Activated T-cell treated with anti-CD3 and anti-CD28 coated beads for 48 hours (primary cell): ENCODE measurements around the gene HSPA12B.
A peak's percentile ranks its signal among the peaks of the same experiment; 100 is the strongest.

Experiments
- DNase-seq: peaks from one replicate; pipeline ENCODE4 v3.0.0-alpha.2; 2020; ENCODE audit warnings: low read depth

HSPA12B gene

GRCh38 chr20:3729811-3730540 lies 2.5 kb upstream of the HSPA12B start:
- DNase-seq: no peak

GRCh38 chr20:3730803-3731672 lies 1.4 kb upstream of the HSPA12B start:
- no peak for DNase-seq

DNA sequence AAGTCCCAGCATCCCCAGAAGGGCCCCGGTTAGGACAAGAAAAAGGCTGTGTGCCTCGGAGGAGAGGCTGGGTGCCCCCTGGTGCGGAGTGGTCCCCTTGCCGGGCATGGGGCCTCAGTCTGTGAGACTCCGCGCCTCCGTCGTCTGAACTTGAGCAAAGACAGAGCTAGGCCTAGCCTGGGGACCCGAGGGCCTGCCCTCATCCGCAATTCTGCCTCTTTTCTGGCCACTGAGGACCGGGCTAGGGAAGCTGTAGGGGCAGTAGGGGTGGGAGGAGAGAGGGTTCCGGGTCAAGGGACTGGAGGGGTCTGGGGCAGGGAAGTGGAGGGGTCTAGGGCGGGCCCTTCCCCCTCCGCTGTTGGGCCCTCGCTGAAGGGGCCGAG lies 550 bp upstream of the HSPA12B start:
- no peak for DNase-seq

GRCh38 chr20:3733119-3733995 lies 872 bp downstream of the HSPA12B start:
- DNase-seq: no peak

DNA sequence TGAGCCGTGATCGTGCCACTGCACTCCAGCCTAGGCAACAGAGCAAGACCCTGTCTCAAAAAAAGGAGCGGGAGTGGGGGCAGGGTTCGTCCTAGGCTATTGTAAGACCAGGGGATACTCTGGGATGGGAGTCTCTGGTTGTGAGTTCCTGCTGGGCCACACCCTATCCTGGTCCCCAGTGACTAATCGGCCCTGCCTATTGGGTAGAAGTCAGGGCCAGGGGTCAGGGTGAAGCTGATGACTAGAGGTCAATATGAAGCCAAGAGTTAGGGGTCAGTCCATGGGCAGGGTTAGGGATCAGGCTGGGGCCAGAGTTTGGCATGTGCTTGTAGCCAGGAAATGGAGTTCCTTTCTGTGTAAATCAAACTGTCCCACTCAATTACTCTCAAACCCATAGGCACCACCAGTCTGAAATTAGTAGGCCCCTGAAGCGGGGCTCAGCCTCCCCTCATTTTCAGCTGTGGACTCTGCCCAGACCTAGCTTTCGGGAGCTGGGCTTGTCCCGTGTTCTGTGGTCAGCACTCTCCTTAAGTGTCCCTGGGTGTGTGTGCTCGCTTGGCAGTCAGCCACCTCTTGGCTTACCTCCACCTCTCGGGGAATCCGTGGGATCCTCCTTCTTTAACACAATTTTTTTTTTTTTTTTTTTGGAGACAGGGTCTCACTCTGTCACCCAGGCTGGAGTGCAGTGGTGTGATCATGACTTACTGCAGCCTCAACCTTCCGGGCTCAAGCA lies 1.8 kb downstream of the HSPA12B start:
- DNase-seq: no peak

GRCh38 chr20:3735768-3736167 lies 3.3 kb downstream of the HSPA12B start:
- DNase-seq: no peak

DNA sequence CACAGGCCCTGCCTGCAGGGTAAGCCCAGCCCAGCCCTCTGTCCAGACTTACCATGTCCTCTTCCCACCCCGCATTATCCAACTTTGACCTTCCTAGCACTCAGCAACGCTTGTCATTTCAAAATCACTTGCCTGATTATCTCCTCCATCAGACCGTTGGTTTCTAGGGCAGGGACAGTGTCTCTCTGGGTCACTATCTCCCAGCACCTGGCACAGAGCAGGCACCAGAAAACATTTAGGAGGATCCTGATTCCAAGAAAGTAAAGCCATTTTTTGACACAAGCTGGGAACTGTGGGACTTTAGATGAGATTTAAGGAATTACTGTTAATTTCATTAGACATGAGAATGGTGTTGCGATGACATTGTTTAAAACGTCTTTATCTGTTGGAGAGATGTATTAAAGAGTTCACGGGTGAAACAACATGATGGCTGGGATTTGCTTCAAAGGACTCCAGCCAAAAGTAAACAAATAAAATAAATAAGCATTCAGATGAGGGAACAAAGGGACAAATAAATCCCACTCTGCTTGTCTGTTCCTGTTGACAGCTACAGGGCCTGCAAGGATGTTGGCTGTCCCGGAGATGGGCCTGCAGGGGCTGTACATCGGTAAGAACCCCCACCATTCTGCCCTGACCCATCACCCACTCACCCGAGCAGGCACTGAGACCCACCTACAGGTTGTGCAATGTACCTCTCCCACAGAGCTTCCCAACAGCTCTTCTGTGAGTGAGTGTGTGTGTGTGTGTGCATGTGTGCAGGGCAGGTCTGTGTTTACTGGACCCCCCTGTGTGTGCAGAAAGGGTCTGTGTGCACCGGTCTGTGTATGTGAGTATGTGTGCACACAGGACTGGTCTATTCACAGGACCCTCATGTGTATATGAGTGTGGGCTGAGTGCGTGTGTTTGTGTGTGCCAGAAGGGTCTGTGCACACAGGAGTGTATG lies 5.9 kb downstream of the HSPA12B start:
- DNase-seq: no peak

GRCh38 chr20:3739054-3739925 lies 6.8 kb downstream of the HSPA12B start:
- no peak for DNase-seq

- DNase-seq: no peak
Measured at GRCh38 chr20:3739926-3740451, 7.5 kb downstream of the HSPA12B start.

DNA sequence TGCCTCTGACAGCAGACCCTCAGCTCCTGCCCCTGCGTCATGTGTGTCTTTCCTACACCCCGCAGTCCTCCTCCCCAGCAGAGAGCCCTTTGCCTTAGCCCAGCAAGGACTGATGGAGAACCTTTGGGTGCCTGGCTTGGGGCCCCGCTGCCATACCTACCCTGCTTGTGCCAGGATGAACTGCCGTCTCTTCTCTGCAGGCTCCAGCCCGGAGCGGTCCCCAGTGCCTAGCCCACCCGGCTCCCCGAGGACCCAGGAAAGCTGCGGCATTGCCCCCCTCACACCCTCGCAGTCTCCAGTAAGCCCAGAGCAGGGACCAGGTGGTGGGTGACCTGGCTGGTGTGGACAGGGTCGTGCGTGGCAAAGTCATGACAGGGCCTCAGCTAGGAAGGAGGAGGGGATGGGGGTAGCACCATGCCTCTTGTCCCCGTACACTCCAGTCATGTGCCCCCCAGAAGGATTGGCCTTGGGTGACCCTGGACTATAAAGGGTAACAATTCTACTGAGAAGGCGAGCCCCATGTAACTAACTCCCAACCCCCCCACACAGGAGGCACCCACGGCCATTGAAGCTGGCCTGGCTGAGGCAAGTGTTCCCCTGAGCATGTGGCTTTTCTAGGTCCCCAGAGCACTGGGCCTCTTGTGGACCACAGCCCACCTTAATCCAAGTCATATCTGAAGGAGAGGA lies 8.3 kb downstream of the HSPA12B start:
- no peak for DNase-seq

DNA sequence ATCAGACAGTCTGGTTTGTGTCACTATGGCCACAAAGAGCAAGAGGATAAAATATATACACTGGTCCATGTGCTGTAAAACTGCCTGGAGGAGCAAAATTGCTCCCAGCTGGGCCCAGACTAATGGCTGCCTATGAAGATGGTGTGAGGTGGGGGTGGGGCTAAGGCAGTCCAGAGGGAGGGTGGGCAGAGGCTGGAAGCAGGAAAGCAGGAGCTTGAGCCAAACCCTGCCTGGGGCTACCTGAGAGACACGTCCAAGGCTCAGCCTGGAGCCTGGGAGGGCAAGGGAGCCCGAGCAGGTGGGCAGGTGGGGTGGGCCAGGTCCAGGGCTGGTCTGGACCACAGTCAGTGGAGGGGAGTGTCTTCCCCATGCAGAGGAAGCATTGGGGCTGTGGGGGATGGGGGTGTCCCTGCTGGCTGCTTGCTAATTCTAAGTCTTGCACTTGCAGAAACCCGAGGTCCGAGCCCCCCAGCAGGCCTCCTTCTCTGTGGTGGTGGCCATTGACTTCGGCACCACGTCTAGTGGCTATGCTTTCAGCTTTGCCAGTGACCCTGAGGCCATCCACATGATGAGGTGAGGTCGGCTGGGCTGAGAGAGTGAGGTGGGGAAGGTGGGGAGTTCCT lies 9.5 kb downstream of the HSPA12B start:
- no peak for DNase-seq

- no peak for DNase-seq
Measured at GRCh38 chr20:3743251-3743650, 10.8 kb downstream of the HSPA12B start.

- no peak for DNase-seq
Measured at GRCh38 chr20:3744037-3744436, 11.6 kb downstream of the HSPA12B start.

- peak; percentile 61 for DNase-seq
Measured at GRCh38 chr20:3744806-3745685, 12.6 kb downstream of the HSPA12B start.

GRCh38 chr20:3745686-3746173 lies 13.2 kb downstream of the HSPA12B start:
- no peak for DNase-seq

GRCh38 chr20:3747471-3747870 lies 15.0 kb downstream of the HSPA12B start:
- DNase-seq: no peak

- DNase-seq: no peak
Measured at GRCh38 chr20:3748073-3748472, 15.6 kb downstream of the HSPA12B start.
